Measurements from ENCODE around the gene RAB33B.

DNA sequence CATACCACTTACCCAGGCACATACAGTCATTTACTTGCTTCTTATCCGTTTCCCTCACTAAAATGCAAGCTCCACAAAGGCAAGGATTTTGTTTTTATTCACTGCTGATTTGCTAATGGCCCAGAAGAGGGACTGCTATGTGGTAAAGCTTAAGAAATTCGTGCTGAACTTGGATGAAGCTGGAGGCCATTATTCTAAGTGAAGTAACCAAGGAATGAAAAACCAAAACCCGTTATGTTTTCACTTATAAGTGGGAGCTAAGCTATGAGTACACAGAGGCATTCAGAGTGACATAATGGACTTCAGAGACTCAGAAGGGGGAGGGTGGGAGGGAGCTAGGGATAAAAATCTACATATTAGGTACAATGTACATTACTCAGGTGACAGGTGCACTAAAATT is 47.2 kb downstream of the RAB33B start:
- no peak for TF ChIP-seq REST (IDR thresholded peaks at IDR 0.05; ENCODE audit: insufficient read depth in 1 of 2, low read depth in 2 of 2, low read length in 1 of 2)
- TF ChIP-seq, protein P1, sequence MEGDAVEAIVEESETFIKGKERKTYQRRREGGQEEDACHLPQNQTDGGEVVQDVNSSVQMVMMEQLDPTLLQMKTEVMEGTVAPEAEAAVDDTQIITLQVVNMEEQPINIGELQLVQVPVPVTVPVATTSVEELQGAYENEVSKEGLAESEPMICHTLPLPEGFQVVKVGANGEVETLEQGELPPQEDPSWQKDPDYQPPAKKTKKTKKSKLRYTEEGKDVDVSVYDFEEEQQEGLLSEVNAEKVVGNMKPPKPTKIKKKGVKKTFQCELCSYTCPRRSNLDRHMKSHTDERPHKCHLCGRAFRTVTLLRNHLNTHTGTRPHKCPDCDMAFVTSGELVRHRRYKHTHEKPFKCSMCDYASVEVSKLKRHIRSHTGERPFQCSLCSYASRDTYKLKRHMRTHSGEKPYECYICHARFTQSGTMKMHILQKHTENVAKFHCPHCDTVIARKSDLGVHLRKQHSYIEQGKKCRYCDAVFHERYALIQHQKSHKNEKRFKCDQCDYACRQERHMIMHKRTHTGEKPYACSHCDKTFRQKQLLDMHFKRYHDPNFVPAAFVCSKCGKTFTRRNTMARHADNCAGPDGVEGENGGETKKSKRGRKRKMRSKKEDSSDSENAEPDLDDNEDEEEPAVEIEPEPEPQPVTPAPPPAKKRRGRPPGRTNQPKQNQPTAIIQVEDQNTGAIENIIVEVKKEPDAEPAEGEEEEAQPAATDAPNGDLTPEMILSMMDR (IDR thresholded peaks at IDR 0.05), result no peak

All from Panc1 (cell line).